Measurements from ENCODE around the gene HIVEP3.

- no peak for TF ChIP-seq POLR2AphosphoS5 (IDR thresholded peaks at IDR 0.05; ENCODE audit: low read depth, low read length)
- TF ChIP-seq POLR2A (IDR thresholded peaks at IDR 0.05; ENCODE audit: low read depth, low read length) = no peak
- TF ChIP-seq PAX5 (IDR thresholded peaks at IDR 0.05; ENCODE audit: insufficient read depth, low read length, severe bottlenecking) = no peak
Measured at GRCh38 chr1:41662061-41662764, 256.5 kb downstream of the HIVEP3 start.

All from GM12891 (cell line).